LNCaP clone FGC (cell line): Measurements from ENCODE around the gene MYRF.

Experiments
- DNase-seq: peaks from one replicate; pipeline ENCODE4 v3.0.0-alpha.2; 2011; ENCODE audit warnings: low read depth
- H3K4me3 ChIP-seq: 2 replicates; pipeline ENCODE4 v1.5.1; 2011; ENCODE audit warnings: mild to moderate bottlenecking, low read depth, low read length, control low read depth
- CTCF ChIP-seq: IDR thresholded peaks from 2 replicates; pipeline ENCODE4 v1.5.1; 2012; ENCODE audit warnings: mild to moderate bottlenecking; ENCODE audit not compliant: control insufficient read depth, insufficient read depth; ENCODE audit errors: extremely low read depth

The MYRF gene

GRCh38 chr11:61709572-61709971 is 42.9 kb upstream of the MYRF start:
- H3K4me3 ChIP-seq, result no peak overlapping the region
- TF ChIP-seq CTCF, result no peak
- no peak for DNase-seq

GRCh38 chr11:61710019-61710418 is 42.4 kb upstream of the MYRF start:
- H3K4me3 ChIP-seq, result no peak overlapping the region
- DNase-seq, result no peak
- no peak for TF ChIP-seq CTCF

- no peak for TF ChIP-seq CTCF
- H3K4me3 ChIP-seq, result no peak overlapping the region
- DNase-seq, result no peak
These were observed 41.4 kb upstream of the MYRF start for GRCh38 chr11:61711037-61711436.

- no peak for TF ChIP-seq CTCF
- no peak for DNase-seq
These were observed 40.9 kb upstream of the MYRF start for GRCh38 chr11:61711498-61711897.

GRCh38 chr11:61712314-61712713 is 40.1 kb upstream of the MYRF start:
- DNase-seq, result no peak
- H3K4me3 ChIP-seq, result no peak overlapping the region
- no peak for TF ChIP-seq CTCF

More at GRCh38 chr11:61711498-61711897, 40.9 kb upstream of the MYRF start:
- no peak overlapping the region for H3K4me3 ChIP-seq

- no peak for TF ChIP-seq CTCF
- DNase-seq, result no peak
- no peak overlapping the region for H3K4me3 ChIP-seq
These were observed 39.6 kb upstream of the MYRF start for GRCh38 chr11:61712846-61713245.

GRCh38 chr11:61713464-61713863 is 39.0 kb upstream of the MYRF start:
- no peak overlapping the region for H3K4me3 ChIP-seq
- DNase-seq, result no peak
- TF ChIP-seq CTCF, result no peak
